Ovary (tissue), 9 donors: ENCODE data around the gene HBEGF. TPM values are rescaled to one million over a fixed set of nuclear protein-coding genes. Genes with fewer than 3 reads are reported as not detected.

Experiments used
- DNase-seq, 5 donors: peaks; one replicate each; pipeline ENCODE4 v3.0.0-alpha.2; 2019 to 2020
- H3K27ac ChIP-seq, 2 donors: fragments of 200-600 bp; one replicate each; pipeline versions ENCODE4 v1.5.1 to v1.8.0; 2019 to 2022
- H3K27me3 ChIP-seq: fragments of 200-600 bp; one replicate; pipeline ENCODE4 v1.8.0; 2022
- H3K36me3 ChIP-seq: fragments of 200-600 bp; sonication (generic); one replicate; pipeline ENCODE4 v1.5.1; 2019
- H3K4me1 ChIP-seq: one replicate; pipeline ENCODE4 v1.8.1; 2013; ENCODE audit warnings: mild to moderate bottlenecking, moderate library complexity; ENCODE audit not compliant: insufficient read depth
- H3K4me3 ChIP-seq: fragments of 200-600 bp; sonication (generic); one replicate; pipeline ENCODE4 v1.5.1; 2017
- H3K9me3 ChIP-seq, 2 donors: fragments of 200-600 bp in 1 of 2; sonication (generic) in 1 of 2; one replicate each; pipeline versions ENCODE4 v1.5.1 to v1.8.1; 2013 to 2019; ENCODE audit warnings: mild to moderate bottlenecking in 1 of 2, moderate library complexity in 1 of 2
- EP300 ChIP-seq: sonication (generic); formaldehyde crosslinking; IDR thresholded peaks from one replicate; pipeline ENCODE4 v1.6.1; 2017; ENCODE audit warnings: antibody characterized with exemption
- POLR2A ChIP-seq: fragments of 450-650 bp; IDR thresholded peaks from one replicate; pipeline ENCODE4 v1.6.1; 2017; ENCODE audit warnings: antibody characterized with exemption, mild to moderate bottlenecking, moderate library complexity
- WGBS, 3 donors: extraction: QIAGEN DNeasy Blood & Tissue Kit in 1 of 3; methylation state at CpG; one replicate each; pipeline versions ENCODE4 v1.1.5 to v1.1.7; 2013 to 2017; 5-methylcytosine and 5-hydroxymethylcytosine counted together
- intact Hi-C, 4 donors: fragments of 100-400 bp; cut with DNase I; formaldehyde crosslinking; loops; one replicate each; pipeline versions ENCODE4 v1.11.0 to v1.15.1; 2022 to 2023
- polyA plus RNA-seq, 2 donors: library from polyadenylated mRNA; stranded (reverse); fragments of 200-250 nt in 1 of 2; fragments of 350-450 nt in 1 of 2; fragmentation: Illumina TruSeq in 1 of 2; extraction: RNeasy Lipid Tissue Mini Kit (QIAGEN cat#74804) in 1 of 2; gene quantifications; one replicate each; pipeline ENCODE4 v1.2.3, GENCODE V29; 2013 to 2014
- total RNA-seq, 7 donors: library from RNA; depleted of rRNA in 2 of 7; stranded (reverse); fragments of >200 nt in 2 of 7; fragmentation: NEBNext Ultra II Directional in 3 of 7; extraction: Animal tissue kit (Norgen Biotek cat#: 25700) in 3 of 7; gene quantifications; one replicate each; pipeline versions ENCODE4 v1.1.0 to v1.2.4, GENCODE V29; 2016 to 2023
- TF ChIP-seq, protein P1 (sequence below), 3 donors: fragments of 450-650 bp in 2 of 3; fragments of 200-600 bp in 1 of 3; IDR thresholded peaks; one replicate each; pipeline versions ENCODE4 v1.5.1 to v1.8.0; 2016 to 2022; ENCODE audit warnings: antibody characterized with exemption in 3 of 3, mild to moderate bottlenecking in 1 of 3
- donor health status: DM: no; HTN: no; CAD: no; lungs with moderate emphysema.
- donor health status: DM: no; HTN: no; CAD: no.
- donor health status: Bipolar disorder and iron deficiency.
- donor health status: DM: yes; HTN: yes; CAD: no.
- donor health status: DM: no; HTN: no; CAD: no.
- donor health status: DM: yes; HTN: yes; CAD: no.

The HBEGF gene
- total and polyA plus RNA-seq, 9 donors: 1.5 to 14.5 (median 5.6) TPM

DNA sequence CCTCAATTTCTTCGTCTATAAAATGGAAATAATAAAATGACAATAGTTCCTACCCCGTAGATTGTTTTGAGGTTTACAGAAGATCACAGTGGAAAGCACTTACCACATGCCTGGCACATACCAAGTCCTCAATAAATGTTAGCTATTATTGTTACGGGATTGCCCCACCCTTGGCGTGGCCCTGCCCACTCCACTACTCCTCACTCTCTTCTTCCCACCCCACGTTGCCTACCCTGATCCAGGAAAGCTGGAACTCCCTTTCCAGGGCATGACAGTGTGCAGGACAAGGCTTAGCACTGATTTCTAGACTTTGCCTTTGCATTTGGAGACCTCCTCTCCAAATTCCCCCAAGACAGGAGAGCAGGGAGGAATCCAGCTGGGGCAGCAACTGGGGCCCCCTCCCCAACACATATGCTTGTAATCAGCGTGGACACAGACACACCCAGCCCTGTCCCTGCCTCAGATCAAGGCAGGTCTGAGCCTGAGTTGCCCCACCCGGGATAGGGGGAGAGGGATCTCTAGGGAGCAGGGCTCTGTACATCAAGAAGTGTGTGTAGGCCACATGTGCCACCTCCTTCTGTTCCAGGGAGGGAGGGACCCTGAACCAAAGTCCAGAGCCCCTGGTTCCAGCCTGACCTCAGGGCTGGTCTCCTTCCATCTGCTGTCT lies 20.3 kb upstream of the HBEGF start:
- DNase-seq: no peak
- WGBS, 3 donors: 74 to 76% (median 74%) methylated on average over 7 of the region's 7 CpGs
- H3K36me3 ChIP-seq: no peaks in the 10 kb centered on the region
- no peaks in the 10 kb centered on the region for H3K27me3 ChIP-seq
- H3K4me3 ChIP-seq: no peak overlapping the region
- no peak overlapping the region for H3K27ac ChIP-seq
- no peaks in the 10 kb centered on the region for H3K4me1 ChIP-seq
- no peaks in the 10 kb centered on the region for H3K9me3 ChIP-seq
- intact Hi-C loops: loop anchor here in 2 of 4 donors (10.0 kb wide), 2 partner anchors 348 to 368 kb away; no protein-coding TSS in a partner anchor
- TF ChIP-seq, protein P1, sequence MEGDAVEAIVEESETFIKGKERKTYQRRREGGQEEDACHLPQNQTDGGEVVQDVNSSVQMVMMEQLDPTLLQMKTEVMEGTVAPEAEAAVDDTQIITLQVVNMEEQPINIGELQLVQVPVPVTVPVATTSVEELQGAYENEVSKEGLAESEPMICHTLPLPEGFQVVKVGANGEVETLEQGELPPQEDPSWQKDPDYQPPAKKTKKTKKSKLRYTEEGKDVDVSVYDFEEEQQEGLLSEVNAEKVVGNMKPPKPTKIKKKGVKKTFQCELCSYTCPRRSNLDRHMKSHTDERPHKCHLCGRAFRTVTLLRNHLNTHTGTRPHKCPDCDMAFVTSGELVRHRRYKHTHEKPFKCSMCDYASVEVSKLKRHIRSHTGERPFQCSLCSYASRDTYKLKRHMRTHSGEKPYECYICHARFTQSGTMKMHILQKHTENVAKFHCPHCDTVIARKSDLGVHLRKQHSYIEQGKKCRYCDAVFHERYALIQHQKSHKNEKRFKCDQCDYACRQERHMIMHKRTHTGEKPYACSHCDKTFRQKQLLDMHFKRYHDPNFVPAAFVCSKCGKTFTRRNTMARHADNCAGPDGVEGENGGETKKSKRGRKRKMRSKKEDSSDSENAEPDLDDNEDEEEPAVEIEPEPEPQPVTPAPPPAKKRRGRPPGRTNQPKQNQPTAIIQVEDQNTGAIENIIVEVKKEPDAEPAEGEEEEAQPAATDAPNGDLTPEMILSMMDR (IDR thresholded peaks at IDR 0.05): no peak
- TF ChIP-seq POLR2A (no peak), EP300 (no peak)

DNA sequence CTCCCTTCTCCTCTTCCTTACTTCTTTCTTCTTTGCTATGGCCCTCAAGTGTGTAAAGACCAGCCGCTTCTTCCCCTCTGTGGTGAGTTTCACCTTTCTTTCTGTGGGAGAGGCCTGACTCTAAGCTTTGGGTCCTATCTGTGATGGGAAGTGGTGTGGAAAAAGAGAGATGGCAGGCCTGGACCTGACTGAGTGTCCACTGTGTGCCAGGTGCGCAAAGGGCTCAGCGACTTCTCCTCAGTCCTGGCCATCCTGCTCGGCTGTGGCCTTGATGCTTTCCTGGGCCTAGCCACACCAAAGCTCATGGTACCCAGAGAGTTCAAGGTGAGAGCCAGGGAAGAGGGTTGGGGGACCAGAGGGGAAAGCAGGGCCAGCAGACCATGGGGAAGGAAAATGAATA lies 19.5 kb upstream of the HBEGF start:
- Histone ChIP-seq H3K36me3 (no peaks in the 10 kb centered on the region), H3K27ac (no peak overlapping the region), H3K9me3 (no peaks in the 10 kb centered on the region), H3K4me3 (no peak overlapping the region), H3K27me3 (no peaks in the 10 kb centered on the region), H3K4me1 (no peaks in the 10 kb centered on the region)
- 89 to 95% (median 90%) methylated on average over 4 of the region's 4 CpGs for WGBS, 3 donors
- TF ChIP-seq POLR2A: no peak
- TF ChIP-seq, protein P1 (IDR thresholded peaks at IDR 0.05): no peak
- TF ChIP-seq EP300: no peak
- intact Hi-C loops: loop anchor here in 2 of 4 donors (10.0 kb wide), 2 partner anchors 349 to 369 kb away; no protein-coding TSS in a partner anchor
- no peak for DNase-seq

DNA sequence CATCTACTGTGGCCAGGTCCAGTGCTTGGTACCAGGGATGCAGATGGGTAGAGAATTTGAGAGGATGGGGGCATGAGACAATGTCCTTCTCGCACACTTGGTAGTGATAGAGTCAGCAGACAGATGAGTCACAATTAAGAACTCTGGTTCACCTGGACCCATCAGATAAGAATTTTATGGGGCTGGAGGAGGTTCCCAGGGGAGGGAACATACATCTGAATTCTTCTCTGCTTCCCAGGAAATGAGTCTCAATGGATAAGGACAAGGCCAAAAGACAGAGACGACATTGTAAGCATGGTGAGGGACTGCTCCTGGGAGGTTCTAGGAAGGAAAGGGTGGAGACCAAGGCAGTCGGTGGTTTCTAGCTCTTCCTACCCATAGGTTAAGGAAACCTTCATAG lies 18.9 kb upstream of the HBEGF start:
- Histone ChIP-seq H3K27ac (no peak overlapping the region), H3K4me3 (no peak overlapping the region), H3K36me3 (no peaks in the 10 kb centered on the region), H3K9me3 (no peaks in the 10 kb centered on the region), H3K27me3 (no peaks in the 10 kb centered on the region), H3K4me1 (no peaks in the 10 kb centered on the region)
- WGBS, 3 donors: 67 to 74% (median 72%) methylated on average over 3 of the region's 3 CpGs
- DNase-seq: no peak
- intact Hi-C loops: loop anchor here in 2 of 4 donors (10.0 kb wide), 2 partner anchors 350 to 370 kb away; no protein-coding TSS in a partner anchor
- no peak for TF ChIP-seq POLR2A
- TF ChIP-seq, protein P1 (IDR thresholded peaks at IDR 0.05): no peak
- no peak for TF ChIP-seq EP300

DNA sequence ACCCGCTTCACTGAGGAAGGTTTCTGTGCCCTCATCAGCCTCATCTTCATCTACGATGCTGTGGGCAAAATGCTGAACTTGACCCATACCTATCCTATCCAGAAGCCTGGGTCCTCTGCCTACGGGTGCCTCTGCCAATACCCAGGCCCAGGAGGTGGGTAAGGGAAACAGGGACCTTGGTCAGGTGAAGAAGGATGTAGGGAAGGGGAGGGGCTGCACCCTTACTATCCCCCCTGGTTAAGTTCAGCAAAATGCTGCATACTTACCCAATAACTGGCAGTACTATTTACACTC lies 18.0 kb upstream of the HBEGF start:
- no peak for TF ChIP-seq EP300
- no peak overlapping the region for H3K27ac ChIP-seq
- DNase-seq: no peak
- no peaks in the 10 kb centered on the region for H3K27me3 ChIP-seq
- H3K4me1 ChIP-seq: no peaks in the 10 kb centered on the region
- no peak overlapping the region for H3K4me3 ChIP-seq
- H3K36me3 ChIP-seq: no peaks in the 10 kb centered on the region
- H3K9me3 ChIP-seq: no peaks in the 10 kb centered on the region
- WGBS, 3 donors: 81 to 94% (median 88%) methylated on average over 3 of the region's 3 CpGs
- intact Hi-C loops: loop anchor here in 2 of 4 donors (10.0 kb wide), 2 partner anchors 350 to 370 kb away; no protein-coding TSS in a partner anchor
